Activated naive CD4-positive, alpha-beta T cell treated with anti-CD3 and anti-CD28 coated beads, Interleukin-2, amount 50 U/mL, for 24 hours (primary cell): ENCODE data around the gene MKLN1.

Experiments used
- H3K27ac Mint-ChIP-seq: one replicate; pipeline ENCODE4 v1.8.0; 2021; ENCODE audit warnings: mild to moderate bottlenecking, mixed read lengths
- H3K27me3 Mint-ChIP-seq: one replicate; pipeline ENCODE4 v1.8.0; 2021; ENCODE audit warnings: mixed read lengths
- H3K36me3 Mint-ChIP-seq: one replicate; pipeline ENCODE4 v1.8.0; 2021; ENCODE audit warnings: mixed read lengths
- H3K4me1 Mint-ChIP-seq: one replicate; pipeline ENCODE4 v1.8.0; 2021; ENCODE audit warnings: mixed read lengths
- H3K4me3 Mint-ChIP-seq: one replicate; pipeline ENCODE4 v1.8.0; 2021; ENCODE audit warnings: mild to moderate bottlenecking, mixed read lengths
- H3K9me3 Mint-ChIP-seq: one replicate; pipeline ENCODE4 v1.8.0; 2021; ENCODE audit warnings: mixed read lengths

MKLN1 gene

GRCh38 chr7:131482800-131483199 is 155.1 kb downstream of the MKLN1 start:
- no peaks in the 10 kb centered on the region for H3K4me1 Mint-ChIP-seq
- no peak overlapping the region for H3K4me3 Mint-ChIP-seq
- no peaks in the 10 kb centered on the region for H3K9me3 Mint-ChIP-seq
- no peaks in the 10 kb centered on the region for H3K27me3 Mint-ChIP-seq
- H3K27ac Mint-ChIP-seq: no peak overlapping the region
- peaks cover 6% of the 10 kb centered on the region for H3K36me3 Mint-ChIP-seq

- Mint-ChIP-seq H3K27ac (peak overlapping the region; percentile 59), H3K36me3 (peaks cover 8% of the 10 kb centered on the region)
Measured at GRCh38 chr7:131483586-131483985, 155.9 kb downstream of the MKLN1 start.

GRCh38 chr7:131486346-131486745 is 158.7 kb downstream of the MKLN1 start:
- Mint-ChIP-seq H3K9me3 (no peaks in the 10 kb centered on the region), H3K27me3 (no peaks in the 10 kb centered on the region)

More at GRCh38 chr7:131483586-131483985, 155.9 kb downstream of the MKLN1 start:
- Mint-ChIP-seq H3K4me1 (no peaks in the 10 kb centered on the region), H3K4me3 (no peak overlapping the region), H3K27me3 (no peaks in the 10 kb centered on the region), H3K9me3 (no peaks in the 10 kb centered on the region)

GRCh38 chr7:131487217-131487616 is 159.5 kb downstream of the MKLN1 start:
- Mint-ChIP-seq H3K36me3 (peaks cover 7% of the 10 kb centered on the region), H3K4me1 (no peaks in the 10 kb centered on the region), H3K27ac (no peak overlapping the region), H3K27me3 (no peaks in the 10 kb centered on the region), H3K9me3 (no peaks in the 10 kb centered on the region), H3K4me3 (no peak overlapping the region)

More at GRCh38 chr7:131486346-131486745, 158.7 kb downstream of the MKLN1 start:
- Mint-ChIP-seq H3K4me3 (no peak overlapping the region), H3K36me3 (peaks cover 7% of the 10 kb centered on the region), H3K27ac (no peak overlapping the region), H3K4me1 (no peaks in the 10 kb centered on the region)

GRCh38 chr7:131488361-131488760 is 160.7 kb downstream of the MKLN1 start:
- H3K27ac Mint-ChIP-seq: no peak overlapping the region
- H3K27me3 Mint-ChIP-seq: no peaks in the 10 kb centered on the region
- no peaks in the 10 kb centered on the region for H3K4me1 Mint-ChIP-seq
- H3K36me3 Mint-ChIP-seq: peaks cover 4% of the 10 kb centered on the region
- H3K4me3 Mint-ChIP-seq: no peak overlapping the region
- H3K9me3 Mint-ChIP-seq: no peaks in the 10 kb centered on the region

- H3K4me3 Mint-ChIP-seq: no peak overlapping the region
- no peaks in the 10 kb centered on the region for H3K9me3 Mint-ChIP-seq
- no peaks in the 10 kb centered on the region for H3K4me1 Mint-ChIP-seq
- no peaks in the 10 kb centered on the region for H3K27me3 Mint-ChIP-seq
- H3K36me3 Mint-ChIP-seq: peaks cover 2% of the 10 kb centered on the region
- H3K27ac Mint-ChIP-seq: peak overlapping the region; percentile 10
Measured at GRCh38 chr7:131489196-131489595, 161.5 kb downstream of the MKLN1 start.

- Mint-ChIP-seq H3K9me3 (no peaks in the 10 kb centered on the region), H3K36me3 (peaks cover 2% of the 10 kb centered on the region), H3K27me3 (no peaks in the 10 kb centered on the region), H3K27ac (no peak overlapping the region), H3K4me1 (no peaks in the 10 kb centered on the region), H3K4me3 (no peak overlapping the region)
Measured at GRCh38 chr7:131489881-131490280, 162.2 kb downstream of the MKLN1 start.

- Mint-ChIP-seq H3K9me3 (no peaks in the 10 kb centered on the region), H3K27me3 (no peaks in the 10 kb centered on the region), H3K4me3 (no peak overlapping the region), H3K36me3 (peaks cover 6% of the 10 kb centered on the region), H3K27ac (no peak overlapping the region), H3K4me1 (no peaks in the 10 kb centered on the region)
Measured at GRCh38 chr7:131493081-131493480, 165.4 kb downstream of the MKLN1 start.

- Mint-ChIP-seq H3K36me3 (peaks cover 4% of the 10 kb centered on the region), H3K4me1 (no peaks in the 10 kb centered on the region)
Measured at GRCh38 chr7:131493581-131493980, 165.9 kb downstream of the MKLN1 start.

GRCh38 chr7:131494182-131494581 is 166.5 kb downstream of the MKLN1 start:
- H3K27ac Mint-ChIP-seq: no peak overlapping the region
- H3K27me3 Mint-ChIP-seq: no peaks in the 10 kb centered on the region
- H3K36me3 Mint-ChIP-seq: peaks cover 4% of the 10 kb centered on the region
- H3K9me3 Mint-ChIP-seq: no peaks in the 10 kb centered on the region
- H3K4me1 Mint-ChIP-seq: no peaks in the 10 kb centered on the region
- no peak overlapping the region for H3K4me3 Mint-ChIP-seq

More at GRCh38 chr7:131493581-131493980, 165.9 kb downstream of the MKLN1 start:
- Mint-ChIP-seq H3K27ac (no peak overlapping the region), H3K27me3 (no peaks in the 10 kb centered on the region), H3K4me3 (no peak overlapping the region), H3K9me3 (no peaks in the 10 kb centered on the region)

GRCh38 chr7:131495669-131496498 is 168.2 kb downstream of the MKLN1 start:
- H3K36me3 Mint-ChIP-seq: peaks cover 4% of the 10 kb centered on the region
- H3K27ac Mint-ChIP-seq: no peak overlapping the region
- H3K4me1 Mint-ChIP-seq: peaks cover 6% of the 10 kb centered on the region
- no peaks in the 10 kb centered on the region for H3K27me3 Mint-ChIP-seq
- no peak overlapping the region for H3K4me3 Mint-ChIP-seq
- no peaks in the 10 kb centered on the region for H3K9me3 Mint-ChIP-seq

GRCh38 chr7:131497454-131497853 is 169.8 kb downstream of the MKLN1 start:
- Mint-ChIP-seq H3K4me1 (peaks cover 20% of the 10 kb centered on the region), H3K36me3 (peaks cover 4% of the 10 kb centered on the region), H3K27ac (peak overlapping the region; percentile 35), H3K9me3 (no peaks in the 10 kb centered on the region), H3K27me3 (no peaks in the 10 kb centered on the region), H3K4me3 (no peak overlapping the region)

GRCh38 chr7:131498237-131498885 is 170.7 kb downstream of the MKLN1 start:
- H3K27ac Mint-ChIP-seq: no peak overlapping the region
- H3K27me3 Mint-ChIP-seq: no peaks in the 10 kb centered on the region
- H3K4me3 Mint-ChIP-seq: no peak overlapping the region
- H3K36me3 Mint-ChIP-seq: peaks cover 4% of the 10 kb centered on the region
- no peaks in the 10 kb centered on the region for H3K9me3 Mint-ChIP-seq
- H3K4me1 Mint-ChIP-seq: peaks cover 28% of the 10 kb centered on the region

GRCh38 chr7:131499801-131500200 is 172.1 kb downstream of the MKLN1 start:
- H3K4me1 Mint-ChIP-seq: peaks cover 30% of the 10 kb centered on the region
- H3K27ac Mint-ChIP-seq: no peak overlapping the region

GRCh38 chr7:131500357-131500756 is 172.7 kb downstream of the MKLN1 start:
- H3K27ac Mint-ChIP-seq: no peak overlapping the region
- no peak overlapping the region for H3K4me3 Mint-ChIP-seq
- H3K36me3 Mint-ChIP-seq: peaks cover 4% of the 10 kb centered on the region
- peaks cover 33% of the 10 kb centered on the region for H3K4me1 Mint-ChIP-seq
- H3K27me3 Mint-ChIP-seq: no peaks in the 10 kb centered on the region
- no peaks in the 10 kb centered on the region for H3K9me3 Mint-ChIP-seq

More at GRCh38 chr7:131499801-131500200, 172.1 kb downstream of the MKLN1 start:
- no peaks in the 10 kb centered on the region for H3K27me3 Mint-ChIP-seq
- no peak overlapping the region for H3K4me3 Mint-ChIP-seq
- H3K36me3 Mint-ChIP-seq: peaks cover 4% of the 10 kb centered on the region
- no peaks in the 10 kb centered on the region for H3K9me3 Mint-ChIP-seq

- Mint-ChIP-seq H3K36me3 (peaks cover 4% of the 10 kb centered on the region), H3K4me3 (no peak overlapping the region), H3K4me1 (peaks cover 33% of the 10 kb centered on the region), H3K9me3 (no peaks in the 10 kb centered on the region), H3K27ac (peak overlapping the region; percentile 88), H3K27me3 (no peaks in the 10 kb centered on the region)
Measured at GRCh38 chr7:131501422-131501821, 173.7 kb downstream of the MKLN1 start.
